HG02678 (cell line): ENCODE data around the gene EXD3.
"Not testable (repeated sequence)": the region's sequence is repeated elsewhere in the genome, so short reads cannot be mapped to it uniquely, and the experiment has no call there.

Source experiments
- ATAC-seq: cut with Tn5 transposase; IDR thresholded peaks from one replicate; pipeline ENCODE4 v1.9.1; 2021; ENCODE audit warnings: mild to moderate bottlenecking, moderate library complexity; ENCODE audit not compliant: unreplicated experiment

EXD3 gene

DNA sequence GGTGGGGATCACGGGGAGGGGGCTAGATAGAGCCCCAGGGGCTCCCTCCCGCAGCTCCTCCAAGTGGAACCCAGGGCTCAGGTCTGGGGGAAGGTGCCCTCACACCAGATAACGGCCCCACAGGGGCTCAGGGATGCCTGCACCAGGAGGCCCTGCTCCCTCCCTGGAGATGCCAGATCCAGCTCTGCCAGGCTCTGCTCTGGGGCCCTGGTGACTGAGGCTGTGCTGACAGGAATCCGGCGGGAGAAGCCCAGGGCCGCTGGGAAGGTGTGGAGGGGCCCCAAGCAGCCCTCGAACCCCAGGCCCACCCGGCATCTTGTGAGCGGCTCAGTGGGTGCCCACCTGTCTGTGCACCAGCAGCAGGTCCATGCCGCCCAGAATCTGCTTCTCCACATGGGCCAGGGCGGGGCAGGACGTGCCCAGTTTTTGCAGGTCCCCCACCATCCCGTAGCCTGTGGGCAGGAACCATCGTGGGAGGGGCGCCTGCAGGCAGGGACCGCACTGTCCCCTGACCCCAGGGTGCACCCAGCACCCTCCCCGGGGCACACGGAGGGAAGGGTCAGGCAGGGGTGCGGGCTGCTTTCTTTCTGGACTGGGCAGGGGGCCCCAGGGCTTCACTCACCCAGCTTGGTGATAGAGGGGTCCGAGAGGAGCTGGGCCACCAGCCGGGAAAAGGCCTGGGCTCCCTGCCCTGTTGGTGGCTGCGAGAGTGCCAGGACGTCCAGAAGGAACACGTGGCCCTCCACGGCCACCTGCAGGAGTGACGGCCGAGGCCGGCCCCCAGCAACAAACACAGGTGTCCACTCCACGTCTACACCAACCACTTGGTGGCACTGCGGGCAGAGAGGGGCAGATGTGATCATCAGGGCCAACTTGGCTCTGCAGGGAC, 72.0 kb downstream of the EXD3 start:
- ATAC-seq: no peak

DNA sequence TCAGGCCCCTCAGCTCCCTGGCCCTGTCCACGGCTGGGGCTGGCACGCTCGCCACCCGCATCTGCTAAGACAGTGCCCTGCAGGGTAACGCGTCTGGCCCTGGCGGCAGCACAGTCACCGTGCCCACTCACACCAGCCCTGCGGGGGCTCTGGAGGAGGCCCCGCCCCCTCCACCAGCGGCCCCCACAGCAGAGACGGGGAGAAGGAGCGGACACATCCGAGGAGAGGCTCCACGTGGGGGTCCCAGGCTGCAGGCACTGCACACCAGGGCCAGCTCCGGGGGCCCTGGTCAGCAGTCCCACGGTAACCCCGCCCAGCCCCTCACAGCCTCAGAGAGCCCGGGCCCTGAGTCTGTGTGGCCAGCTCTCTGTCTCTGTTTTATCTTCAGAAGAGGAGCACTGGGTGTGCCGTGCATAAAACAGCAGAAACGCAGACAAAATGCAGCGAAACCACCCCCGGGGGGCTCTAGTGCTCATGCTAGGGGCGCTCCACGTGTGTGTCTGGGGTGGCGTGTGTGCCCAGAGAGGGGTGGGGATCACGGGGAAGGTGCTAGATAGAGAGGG, 73.4 kb downstream of the EXD3 start:
- ATAC-seq: no peak

- ATAC-seq: no peak
Measured at GRCh38 chr9:137348769-137349470, 74.0 kb downstream of the EXD3 start.

DNA sequence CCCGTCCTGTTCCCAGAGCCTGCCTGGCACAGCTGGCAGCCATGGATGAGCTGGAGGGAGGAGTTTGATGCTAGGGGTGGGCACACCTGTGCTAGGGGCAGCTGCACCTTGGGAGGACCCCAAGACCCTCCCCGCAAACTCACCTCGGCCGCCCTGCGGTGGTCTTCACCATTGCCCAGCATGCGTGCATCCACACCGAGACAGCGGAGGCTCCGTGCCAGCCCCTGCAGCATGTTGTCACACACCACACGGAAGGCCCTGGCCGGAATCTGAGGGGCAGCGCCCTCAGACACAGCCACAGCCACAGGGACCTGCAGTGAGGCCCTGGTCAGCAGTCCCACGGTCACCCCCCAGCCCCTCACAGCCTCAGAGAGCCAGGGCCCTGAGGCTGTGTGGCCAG, 75.0 kb downstream of the EXD3 start:
- ATAC-seq: no peak

DNA sequence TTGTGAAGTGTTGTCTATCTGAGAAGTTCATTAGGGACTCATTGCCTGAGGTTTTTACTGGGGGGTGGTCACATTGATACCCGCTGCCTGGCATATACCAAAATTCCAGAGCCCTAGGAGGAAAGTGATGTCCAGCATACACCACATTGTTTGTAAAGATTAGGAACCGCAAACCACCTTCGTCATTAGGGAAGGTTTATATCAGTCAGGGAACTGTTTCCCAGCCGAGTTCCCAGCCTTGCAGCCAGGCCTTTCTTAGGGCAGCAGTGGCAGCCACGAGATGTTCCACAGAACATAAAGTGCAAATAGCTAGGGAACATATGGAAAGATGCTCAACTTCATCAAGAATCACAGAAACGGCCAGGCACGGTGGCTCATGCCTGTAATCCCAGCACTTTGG, 80.5 kb downstream of the EXD3 start:
- ATAC-seq: no peak

GRCh38 chr9:137341227-137341626, 81.7 kb downstream of the EXD3 start:
- no peak for ATAC-seq

DNA sequence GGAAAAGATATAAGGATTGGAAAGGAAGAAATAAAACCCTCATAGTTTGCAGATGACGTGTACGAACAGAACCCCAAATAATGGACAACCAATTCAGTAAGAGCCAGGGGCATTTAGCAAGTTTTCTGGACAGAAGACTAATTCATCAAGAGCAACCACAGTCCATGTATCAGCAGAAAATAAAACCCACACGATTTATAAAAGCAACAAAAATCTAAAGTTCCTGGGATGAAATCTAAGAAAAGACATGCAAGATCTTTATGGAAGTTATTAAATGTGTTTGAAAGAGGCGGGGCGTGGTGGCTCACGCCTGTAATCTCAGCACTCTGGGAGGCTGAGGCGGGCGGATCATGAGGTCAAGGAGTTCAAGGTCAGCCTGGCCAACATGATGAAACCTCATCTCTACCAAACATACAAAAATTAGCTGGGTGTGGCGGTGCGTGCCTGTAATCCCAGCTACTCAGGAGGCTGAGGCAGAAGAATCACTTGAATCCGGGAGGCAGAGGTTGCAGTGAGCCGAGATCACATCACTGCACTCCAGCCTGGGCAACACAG, 83.0 kb downstream of the EXD3 start:
- ATAC-seq: not testable (repeated sequence)

- no peak for ATAC-seq
Measured at GRCh38 chr9:137339045-137339907, 83.7 kb downstream of the EXD3 start.

GRCh38 chr9:137336735-137337134, 86.2 kb downstream of the EXD3 start:
- ATAC-seq: no peak

DNA sequence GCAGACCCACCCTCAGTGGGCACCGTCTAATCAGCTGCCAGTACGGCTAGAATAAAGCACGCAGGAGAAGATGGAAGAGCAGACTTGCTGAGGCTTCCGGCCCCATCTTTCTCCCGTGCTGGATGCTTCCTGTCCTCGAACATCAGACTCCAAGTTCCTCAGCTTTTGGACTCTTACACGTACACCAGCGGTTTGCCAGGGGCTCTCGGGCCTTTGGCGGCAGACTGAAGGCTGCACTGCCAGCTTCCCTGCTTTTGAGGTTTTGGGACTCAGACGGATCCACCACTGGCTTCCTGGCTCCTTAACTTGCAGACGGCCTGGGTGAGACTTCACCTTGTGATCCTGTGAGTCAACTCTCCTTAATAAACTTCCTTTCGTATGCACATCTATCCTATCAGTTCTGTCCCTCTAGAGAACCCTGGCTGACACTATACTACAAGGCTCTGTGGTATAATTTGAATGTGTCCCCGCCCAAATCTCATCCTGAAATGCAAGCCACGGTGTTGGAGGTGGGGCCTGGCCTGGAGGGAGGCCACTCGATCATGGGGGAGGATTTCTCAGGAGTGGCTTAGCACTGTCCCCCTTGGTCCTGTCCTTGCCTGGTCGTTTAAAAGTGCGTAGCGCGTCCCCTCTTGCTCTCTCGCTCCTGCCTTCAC, 89.8 kb downstream of the EXD3 start:
- ATAC-seq: no peak

- ATAC-seq: no peak
Measured at GRCh38 chr9:137331929-137332328, 91.0 kb downstream of the EXD3 start.

GRCh38 chr9:137330689-137331088, 92.3 kb downstream of the EXD3 start:
- ATAC-seq: no peak

- not testable (repeated sequence) for ATAC-seq
Measured at GRCh38 chr9:137329590-137329989, 93.4 kb downstream of the EXD3 start.

DNA sequence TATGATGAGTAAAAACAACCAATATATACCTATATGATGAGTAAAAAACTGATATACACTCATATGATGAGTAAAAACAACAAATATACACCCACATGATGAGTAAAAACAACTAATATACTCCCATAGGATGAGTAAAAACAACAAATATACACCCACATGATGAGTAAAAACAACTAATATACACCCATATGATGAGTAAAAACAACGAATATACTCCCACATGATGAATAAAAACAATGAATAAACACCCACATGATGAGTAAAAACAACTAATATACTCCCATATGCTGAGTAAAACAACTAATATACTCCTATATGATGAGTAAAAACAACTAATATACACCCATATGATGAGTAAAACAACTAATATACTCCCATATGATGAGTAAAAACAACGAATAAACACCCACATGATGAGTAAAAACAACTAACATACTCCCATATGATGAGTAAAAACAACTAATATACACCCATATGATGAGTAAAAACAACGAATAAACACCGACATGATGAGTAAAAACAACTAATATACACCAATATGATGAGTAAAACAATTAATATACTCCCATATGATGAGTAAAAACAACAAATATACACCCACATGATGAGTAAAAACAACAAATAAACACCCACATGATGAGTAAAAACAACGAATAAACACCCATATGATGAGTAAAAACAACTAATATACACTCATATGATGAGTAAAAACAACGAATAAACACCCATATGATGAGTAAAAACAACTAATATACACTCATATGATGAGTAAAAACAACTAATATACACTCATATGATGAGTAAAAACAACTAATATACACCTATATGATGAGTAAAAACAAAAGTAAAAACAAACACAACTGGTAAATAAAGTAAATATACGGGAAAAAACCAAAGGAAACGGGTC, 95.1 kb downstream of the EXD3 start:
- not testable (repeated sequence) for ATAC-seq

DNA sequence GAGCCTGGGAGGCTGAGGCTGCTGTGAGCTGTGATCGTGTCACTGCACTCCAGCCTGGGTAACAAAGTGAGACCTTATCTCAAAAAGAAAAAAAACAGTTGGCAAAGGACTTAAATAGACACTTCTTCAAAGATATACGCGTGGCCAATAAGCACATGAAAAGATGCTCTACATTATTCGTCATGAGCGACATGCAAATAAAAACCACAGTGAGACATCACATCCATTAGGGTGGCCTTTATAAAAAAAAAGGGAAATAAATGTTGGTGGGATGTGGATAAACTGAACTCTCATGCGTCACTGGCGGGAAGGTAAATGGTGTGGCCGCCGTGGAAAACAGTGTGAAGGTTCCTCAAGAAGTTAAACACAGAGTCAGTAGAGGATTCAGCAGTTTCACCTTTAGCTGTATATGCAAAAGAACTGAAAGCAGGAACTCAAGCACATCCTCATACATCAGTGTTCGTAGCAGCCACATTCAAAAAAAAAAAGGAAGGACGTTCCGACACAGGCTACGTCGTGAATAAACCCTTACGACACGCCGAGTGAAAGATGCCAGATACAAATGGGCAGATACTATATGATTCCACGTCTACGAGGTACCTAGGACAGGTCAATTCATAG, 96.4 kb downstream of the EXD3 start:
- ATAC-seq: no peak

GRCh38 chr9:137325799-137326198, 97.2 kb downstream of the EXD3 start:
- ATAC-seq: no peak

GRCh38 chr9:137325124-137325523, 97.8 kb downstream of the EXD3 start:
- ATAC-seq: no peak

GRCh38 chr9:137323531-137324331, 99.2 kb downstream of the EXD3 start:
- no peak for ATAC-seq
